Type B pancreatic cell (in vitro differentiated cells): ENCODE data around the gene RHOG. TPM values are rescaled to one million over a fixed set of nuclear protein-coding genes. Genes with fewer than 3 reads are reported as not detected.

Experiments used
- DNase-seq: peaks from one replicate; pipeline ENCODE4 v3.0.0; 2021; ENCODE audit warnings: mixed read lengths; ENCODE audit not compliant: unreplicated experiment; ENCODE audit errors: extremely low spot score
- H3K27ac Mint-ChIP-seq: 2 replicates; pipeline ENCODE4 v1.8.0; 2021; ENCODE audit warnings: mild to moderate bottlenecking, mixed read lengths
- H3K27me3 Mint-ChIP-seq: 2 replicates; pipeline ENCODE4 v1.8.0; 2021; ENCODE audit warnings: mixed read lengths
- H3K36me3 Mint-ChIP-seq: 2 replicates; pipeline ENCODE4 v1.8.0; 2021; ENCODE audit warnings: mixed read lengths
- H3K4me1 Mint-ChIP-seq: one replicate; pipeline ENCODE4 v1.8.0; 2021; ENCODE audit warnings: mixed read lengths; ENCODE audit not compliant: unreplicated experiment
- H3K4me3 Mint-ChIP-seq: 2 replicates; pipeline ENCODE4 v1.8.0; 2021; ENCODE audit warnings: mild to moderate bottlenecking, mixed read lengths
- H3K9me3 Mint-ChIP-seq: 2 replicates; pipeline ENCODE4 v1.8.0; 2021; ENCODE audit warnings: mixed read lengths
- CTCF ChIP-seq: fragments of 200-600 bp; sonication (generic); conservative IDR thresholded peaks from 2 replicates; pipeline ENCODE4 v1.5.0; 2021; ENCODE audit warnings: antibody characterized with exemption, mild to moderate bottlenecking
- total RNA-seq: library from RNA; stranded (reverse); gene quantifications from 2 replicates; pipeline ENCODE4 v1.2.1, GENCODE V29; 2021; ENCODE audit warnings: low replicate concordance

RHOG gene
- total RNA-seq, 1 donor from 2014 or later, result 30.8 TPM

- no peak for TF ChIP-seq CTCF
- peaks cover 39% of the 10 kb centered on the region for H3K36me3 Mint-ChIP-seq
- peaks cover 5% of the 10 kb centered on the region for H3K4me1 Mint-ChIP-seq
- H3K27me3 Mint-ChIP-seq, result no peaks in the 10 kb centered on the region
- H3K9me3 Mint-ChIP-seq, result no peaks in the 10 kb centered on the region
- DNase-seq, result no peak
- H3K4me3 Mint-ChIP-seq, result no peak overlapping the region
- no peak overlapping the region for H3K27ac Mint-ChIP-seq
Observed at GRCh38 chr11:3826721-3827120, 14.0 kb downstream of the RHOG start.

- Mint-ChIP-seq H3K27me3 (no peaks in the 10 kb centered on the region), H3K27ac (no peak overlapping the region), H3K4me3 (no peak overlapping the region), H3K36me3 (peaks cover 32% of the 10 kb centered on the region), H3K9me3 (no peaks in the 10 kb centered on the region), H3K4me1 (no peaks in the 10 kb centered on the region)
- no peak for TF ChIP-seq CTCF
- no peak for DNase-seq
Observed at GRCh38 chr11:3825473-3826154, 15.1 kb downstream of the RHOG start.

GRCh38 chr11:3824714-3825472 lies 15.9 kb downstream of the RHOG start:
- no peak for DNase-seq
- peaks cover 32% of the 10 kb centered on the region for H3K36me3 Mint-ChIP-seq
- no peaks in the 10 kb centered on the region for H3K27me3 Mint-ChIP-seq

GRCh38 chr11:3823762-3824506 lies 16.8 kb downstream of the RHOG start:
- Mint-ChIP-seq H3K27ac (no peak overlapping the region), H3K4me1 (no peaks in the 10 kb centered on the region), H3K4me3 (no peak overlapping the region), H3K9me3 (no peaks in the 10 kb centered on the region), H3K27me3 (no peaks in the 10 kb centered on the region), H3K36me3 (peaks cover 32% of the 10 kb centered on the region)
- no peak for TF ChIP-seq CTCF
- DNase-seq, result no peak

More at GRCh38 chr11:3824714-3825472, 15.9 kb downstream of the RHOG start:
- Mint-ChIP-seq H3K9me3 (no peaks in the 10 kb centered on the region), H3K4me3 (no peak overlapping the region), H3K4me1 (no peaks in the 10 kb centered on the region), H3K27ac (no peak overlapping the region)
- peak; percentile 73 for TF ChIP-seq CTCF

- H3K27me3 Mint-ChIP-seq, result no peaks in the 10 kb centered on the region
- no peaks in the 10 kb centered on the region for H3K9me3 Mint-ChIP-seq
- no peaks in the 10 kb centered on the region for H3K4me1 Mint-ChIP-seq
- no peak overlapping the region for H3K4me3 Mint-ChIP-seq
- no peak for DNase-seq
- TF ChIP-seq CTCF, result no peak
- H3K36me3 Mint-ChIP-seq, result peaks cover 32% of the 10 kb centered on the region
- H3K27ac Mint-ChIP-seq, result no peak overlapping the region
Observed at GRCh38 chr11:3823303-3823702, 17.5 kb downstream of the RHOG start.
